Measurements from ENCODE around the gene SLC12A4.
"Not testable (repeated sequence)": the region's sequence is repeated elsewhere in the genome, so short reads cannot be mapped to it uniquely, and the experiment has no call there.

GRCh38 chr16:67998779-67999688 lies 30.6 kb upstream of the SLC12A4 start, which contains the start of gene DPEP2:
- not testable (repeated sequence) for TF ChIP-seq CTCF (conservative IDR thresholded peaks at IDR 0.05; ENCODE audit: low read depth, low read length); EZH2 (IDR thresholded peaks at IDR 0.05; ENCODE audit: borderline replicate concordance, low read depth, low read length, poor library complexity, severe bottlenecking)
